ENCODE data around the gene DIP2A.

The DIP2A gene

GRCh38 chr21:46596201-46596600, 137.5 kb downstream of the DIP2A start:
- H4K20me1 ChIP-seq (ENCODE audit: insufficient read depth, low read length) = no peaks in the 10 kb centered on the region
- no peaks in the 10 kb centered on the region for H3K36me3 ChIP-seq (replicated peaks; ENCODE audit: low read depth, low read length)

GRCh38 chr21:46597031-46597430, 138.3 kb downstream of the DIP2A start:
- peaks cover 4% of the 10 kb centered on the region; the same call in 1 of the 2 replicates for H3K4me1 ChIP-seq (ENCODE audit: low read length)
- no peaks in the 10 kb centered on the region for H3K79me2 ChIP-seq (ENCODE audit: low read length)
- no peaks in the 10 kb centered on the region for H4K20me1 ChIP-seq (ENCODE audit: insufficient read depth, low read length)
- H3K9ac ChIP-seq (ENCODE audit: low read length) = no peak overlapping the region
- no peak for TF ChIP-seq EZH2phosphoT487 (IDR thresholded peaks at IDR 0.05; ENCODE audit: low read depth)
- no peak for TF ChIP-seq CTCF (IDR thresholded peaks at IDR 0.05; ENCODE audit: low read depth, low read length)
- no peak overlapping the region for H3K27ac ChIP-seq (ENCODE audit: low read length)
- H3K4me2 ChIP-seq (ENCODE audit: low read length) = no peak overlapping the region
- H3K27me3 ChIP-seq (ENCODE audit: low read depth, low read length) = no peaks in the 10 kb centered on the region
- no peak overlapping the region for H2AFZ ChIP-seq (ENCODE audit: low read depth, low read length)
- H3K4me3 ChIP-seq (ENCODE audit: low read length) = no peak overlapping the region
- no peaks in the 10 kb centered on the region for H3K36me3 ChIP-seq (replicated peaks; ENCODE audit: low read depth, low read length)
- no peaks in the 10 kb centered on the region for H3K9me3 ChIP-seq (ENCODE audit: insufficient read depth, low read length)

More at GRCh38 chr21:46596201-46596600, 137.5 kb downstream of the DIP2A start:
- Histone ChIP-seq H3K79me2 (ENCODE audit: low read length) (no peaks in the 10 kb centered on the region), H3K9me3 (ENCODE audit: insufficient read depth, low read length) (no peaks in the 10 kb centered on the region), H3K4me3 (ENCODE audit: low read length) (no peak overlapping the region), H3K4me2 (ENCODE audit: low read length) (no peak overlapping the region), H3K9ac (ENCODE audit: low read length) (no peak overlapping the region), H3K4me1 (ENCODE audit: low read length) (no peaks in the 10 kb centered on the region), H3K27ac (ENCODE audit: low read length) (no peak overlapping the region), H3K27me3 (ENCODE audit: low read depth, low read length) (no peaks in the 10 kb centered on the region), H2AFZ (ENCODE audit: low read depth, low read length) (no peak overlapping the region)
- TF ChIP-seq EZH2phosphoT487 (IDR thresholded peaks at IDR 0.05; ENCODE audit: low read depth) = no peak
- no peak for TF ChIP-seq CTCF (IDR thresholded peaks at IDR 0.05; ENCODE audit: low read depth, low read length)

DNA sequence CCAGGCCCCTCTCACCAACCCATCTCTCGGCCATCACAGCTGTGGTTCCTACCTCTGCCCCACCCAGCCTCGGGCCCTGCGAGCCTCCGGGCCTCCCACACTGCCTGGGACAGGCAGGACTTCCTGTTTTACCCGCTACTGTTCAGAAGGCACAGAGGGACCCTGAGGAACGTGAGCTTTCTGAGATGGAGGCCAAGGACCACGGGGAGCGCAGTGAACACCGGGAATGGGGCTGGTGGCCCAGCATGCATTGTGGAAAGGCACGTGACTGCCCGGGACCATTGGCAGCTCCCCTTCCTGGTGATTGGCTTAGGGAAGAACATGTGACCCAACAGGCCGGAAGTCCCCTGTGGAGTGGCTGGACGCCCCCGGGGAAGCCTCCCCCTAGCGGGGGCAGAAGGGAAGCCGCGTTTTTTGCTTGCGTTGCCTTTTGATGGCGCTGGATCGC, 139.2 kb downstream of the DIP2A start:
- no peak for TF ChIP-seq EZH2phosphoT487 (IDR thresholded peaks at IDR 0.05; ENCODE audit: low read depth)
- TF ChIP-seq CTCF (IDR thresholded peaks at IDR 0.05; ENCODE audit: low read depth, low read length) = no peak
- H3K4me3 ChIP-seq (ENCODE audit: low read length) = no peak overlapping the region
- H2AFZ ChIP-seq (ENCODE audit: low read depth, low read length) = no peak overlapping the region
- no peaks in the 10 kb centered on the region for H3K9me3 ChIP-seq (ENCODE audit: insufficient read depth, low read length)
- no peaks in the 10 kb centered on the region for H3K27me3 ChIP-seq (ENCODE audit: low read depth, low read length)
- H3K36me3 ChIP-seq (replicated peaks; ENCODE audit: low read depth, low read length) = no peaks in the 10 kb centered on the region
- no peak overlapping the region for H3K9ac ChIP-seq (ENCODE audit: low read length)
- H3K27ac ChIP-seq (ENCODE audit: low read length) = no peak overlapping the region
- no peak overlapping the region for H3K4me2 ChIP-seq (ENCODE audit: low read length)
- no peaks in the 10 kb centered on the region for H4K20me1 ChIP-seq (ENCODE audit: insufficient read depth, low read length)
- H3K79me2 ChIP-seq (ENCODE audit: low read length) = no peaks in the 10 kb centered on the region
- peaks cover 6% of the 10 kb centered on the region; the same call in 1 of the 2 replicates for H3K4me1 ChIP-seq (ENCODE audit: low read length)

- Histone ChIP-seq H2AFZ (ENCODE audit: low read depth, low read length) (no peak overlapping the region), H4K20me1 (ENCODE audit: insufficient read depth, low read length) (no peaks in the 10 kb centered on the region), H3K9ac (ENCODE audit: low read length) (no peak overlapping the region), H3K4me2 (ENCODE audit: low read length) (no peak overlapping the region), H3K36me3 (replicated peaks; ENCODE audit: low read depth, low read length) (no peaks in the 10 kb centered on the region), H3K27ac (ENCODE audit: low read length) (no peak overlapping the region), H3K4me3 (ENCODE audit: low read length) (no peak overlapping the region), H3K4me1 (ENCODE audit: low read length) (peaks cover 6% of the 10 kb centered on the region; the same call in 1 of the 2 replicates), H3K27me3 (ENCODE audit: low read depth, low read length) (no peaks in the 10 kb centered on the region), H3K9me3 (ENCODE audit: insufficient read depth, low read length) (no peaks in the 10 kb centered on the region), H3K79me2 (ENCODE audit: low read length) (no peaks in the 10 kb centered on the region)
- TF ChIP-seq EZH2phosphoT487 (IDR thresholded peaks at IDR 0.05; ENCODE audit: low read depth) = no peak
Observed at GRCh38 chr21:46598581-46599572, 140.2 kb downstream of the DIP2A start.

Data from OCI-LY3 (cell line).